Measurements from ENCODE around the gene MYL12B. TPM values are rescaled to one million over a fixed set of nuclear protein-coding genes. Genes with fewer than 3 reads are reported as not detected.

MYL12B gene
- total and polyA plus RNA-seq, 2 of the 8 experiments (the other 6 are each of a cell fraction or from before 2014, with no cell fraction given) = 174 to 188 TPM

DNA sequence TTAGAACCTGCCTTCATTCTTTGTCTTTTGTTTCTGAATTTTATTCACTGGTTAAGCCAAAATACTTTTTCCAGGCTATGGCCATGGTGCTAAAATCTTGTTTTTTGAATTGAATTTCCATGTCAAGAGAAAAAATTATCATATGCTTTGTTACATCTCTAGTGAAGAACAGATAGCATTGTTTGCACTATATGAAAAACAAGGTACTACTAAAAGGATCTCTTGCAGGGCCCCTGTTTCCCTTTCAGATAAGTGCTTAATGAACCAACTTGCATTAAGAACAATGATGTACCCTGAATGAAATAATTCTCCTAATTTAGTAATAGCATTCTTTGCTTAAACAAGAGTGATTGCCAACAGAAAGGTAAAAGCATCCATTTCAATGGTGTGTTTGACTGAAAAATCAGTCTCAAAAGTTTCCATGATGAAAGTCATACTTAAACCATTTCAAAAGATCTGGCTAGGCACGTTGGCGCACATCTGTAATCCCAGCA lies 4.3 kb upstream of the MYL12B start:
- Histone ChIP-seq H3K79me2 (ENCODE audit: control insufficient read depth in 1 of 2, insufficient read depth in 2 of 2, low read length in 2 of 2) (peaks cover 3 to 10% of the 10 kb centered on the region in 2 experiments), H3K4me1 (replicated peaks in 1 of 4; ENCODE audit: control insufficient read depth in 3 of 4, insufficient read depth in 4 of 4, low read length in 3 of 4) (peaks cover 0 to 5% (median 1%) of the 10 kb centered on the region in 4 experiments; a peak in 2 of 7 replicates), H2BK15ac (ENCODE audit: low read length) (no peak overlapping the region), H3K9ac (replicated peaks in 1 of 4; ENCODE audit: extremely low read depth in 1 of 4, low read depth in 3 of 4, low read length in 3 of 4) (no peak overlapping the region), H2BK12ac (ENCODE audit: low read depth, low read length) (no peak overlapping the region), H3K79me1 (ENCODE audit: low read depth, low read length) (no peaks in the 10 kb centered on the region), H3K4me2 (ENCODE audit: insufficient read depth in 1 of 2, low read depth in 2 of 2, low read length in 2 of 2) (no peak overlapping the region), H3K4ac (replicated peaks; ENCODE audit: insufficient read length, low read depth, low read length) (no peak overlapping the region), H2BK20ac (ENCODE audit: low read length) (no peak overlapping the region), H3K27me3 (replicated peaks in 1 of 4; ENCODE audit: control insufficient read depth in 3 of 4, extremely low read depth in 1 of 4, insufficient read depth in 3 of 4, low read length in 3 of 4) (no peaks in the 10 kb centered on the region), H3K23me2 (ENCODE audit: low read depth, low read length) (peaks cover 5% of the 10 kb centered on the region), H3K9me3 (ENCODE audit: insufficient read depth in 2 of 2, low read depth in 1 of 2, low read length in 1 of 2) (no peaks in the 10 kb centered on the region), H2AK5ac (ENCODE audit: low read depth, low read length) (no peak overlapping the region), H3K36me3 (ENCODE audit: control insufficient read depth in 2 of 4, insufficient read depth in 4 of 4, low read length in 3 of 4) (peaks cover 12 to 57% (median 41%) of the 10 kb centered on the region in 4 experiments), H2BK5ac (ENCODE audit: low read depth, low read length) (no peak overlapping the region), H3K14ac (ENCODE audit: insufficient read length) (no peak overlapping the region), H3K18ac (ENCODE audit: extremely low read depth, low read length) (no peak overlapping the region), H4K20me1 (replicated peaks in 1 of 2; ENCODE audit: control insufficient read depth in 1 of 2, insufficient read depth in 2 of 2, low read length in 2 of 2) (peaks cover 0 to 2% of the 10 kb centered on the region in 2 experiments), H3K27ac (ENCODE audit: low read depth, low read length) (no peak overlapping the region), H4K5ac (ENCODE audit: insufficient read length, low read depth, low read length) (no peak overlapping the region), H2BK120ac (replicated peaks; ENCODE audit: low read depth, low read length) (no peak overlapping the region), H2AFZ (ENCODE audit: low read length) (no peak overlapping the region), H3K23ac (ENCODE audit: insufficient read length) (no peak overlapping the region), H3K56ac (replicated peaks; ENCODE audit: insufficient read length, low read depth, low read length) (no peak overlapping the region), H3K4me3 (ENCODE audit: extremely low read depth in 1 of 4, insufficient read depth in 2 of 4, low read depth in 3 of 4, low read length in 4 of 4) (no peak overlapping the region), H4K8ac (ENCODE audit: extremely low read depth, insufficient read depth, low read length) (no peak overlapping the region), H4K91ac (replicated peaks; ENCODE audit: insufficient read length, low read length) (no peak overlapping the region)
- no peak for FAIRE-seq
- TF ChIP-seq HDAC2 (IDR thresholded peaks at IDR 0.05; ENCODE audit: borderline replicate concordance in 1 of 2, low read depth in 2 of 2, low read length in 2 of 2) = no peak
- TF ChIP-seq, protein P1, sequence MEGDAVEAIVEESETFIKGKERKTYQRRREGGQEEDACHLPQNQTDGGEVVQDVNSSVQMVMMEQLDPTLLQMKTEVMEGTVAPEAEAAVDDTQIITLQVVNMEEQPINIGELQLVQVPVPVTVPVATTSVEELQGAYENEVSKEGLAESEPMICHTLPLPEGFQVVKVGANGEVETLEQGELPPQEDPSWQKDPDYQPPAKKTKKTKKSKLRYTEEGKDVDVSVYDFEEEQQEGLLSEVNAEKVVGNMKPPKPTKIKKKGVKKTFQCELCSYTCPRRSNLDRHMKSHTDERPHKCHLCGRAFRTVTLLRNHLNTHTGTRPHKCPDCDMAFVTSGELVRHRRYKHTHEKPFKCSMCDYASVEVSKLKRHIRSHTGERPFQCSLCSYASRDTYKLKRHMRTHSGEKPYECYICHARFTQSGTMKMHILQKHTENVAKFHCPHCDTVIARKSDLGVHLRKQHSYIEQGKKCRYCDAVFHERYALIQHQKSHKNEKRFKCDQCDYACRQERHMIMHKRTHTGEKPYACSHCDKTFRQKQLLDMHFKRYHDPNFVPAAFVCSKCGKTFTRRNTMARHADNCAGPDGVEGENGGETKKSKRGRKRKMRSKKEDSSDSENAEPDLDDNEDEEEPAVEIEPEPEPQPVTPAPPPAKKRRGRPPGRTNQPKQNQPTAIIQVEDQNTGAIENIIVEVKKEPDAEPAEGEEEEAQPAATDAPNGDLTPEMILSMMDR (IDR thresholded peaks at IDR 0.05; ENCODE audit: control extremely low read depth in 1 of 3, insufficient read depth in 1 of 3, low read depth in 1 of 3, low read length in 3 of 3) = no peak
- CTCF ChIA-PET (ENCODE audit: partially characterized antibody) = no interaction called here
- DNase-seq (ENCODE audit: low read depth in 1 of 2, low spot score in 2 of 2) = no peak
- POLR2A ChIA-PET (ENCODE audit: partially characterized antibody) = interaction anchor here (0.7 to 2.2 kb wide), 2 partner anchors 10 kb away, joined by 3 to 11 read pairs; partner anchors contain the start of gene MYL12A
- WGBS, 2 experiments (ENCODE audit: extremely low coverage in 1 of 2, insufficient coverage in 1 of 2, insufficient read length in 1 of 2, insufficient replicate concordance in 2 of 2, low coverage in 1 of 2, low lambda C conversion rate in 2 of 2, missing lambda C conversion rate in 1 of 2) = 92% methylated on average over 2 of the region's 2 CpGs; no CpG with 5 or more reads in 1 of the 2 experiments

All from H1 (cell line).